Measurements from ENCODE around the gene NT5DC3.

Gene NT5DC3

DNA sequence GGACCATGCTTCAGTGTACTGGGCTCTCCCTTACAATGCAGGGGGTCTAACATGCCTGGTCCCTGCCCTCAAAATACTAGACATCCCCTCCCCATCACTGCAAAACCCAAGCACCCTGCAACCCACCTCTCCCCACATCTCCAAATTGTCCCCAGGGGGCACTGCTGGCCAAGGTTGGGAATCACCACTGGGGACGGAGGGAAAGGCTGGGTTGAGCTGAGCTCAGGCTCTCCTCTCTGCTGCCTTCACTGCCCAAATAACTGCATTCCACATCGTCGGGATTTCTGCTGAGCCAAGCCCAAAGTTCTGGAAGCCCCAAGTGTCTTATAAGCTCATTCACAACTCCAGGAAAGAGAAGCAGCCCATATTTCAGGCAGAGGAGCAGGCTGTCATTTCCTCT, 69.6 kb downstream of the NT5DC3 start:
- WGBS (ENCODE audit: insufficient coverage, insufficient read length) = no CpG with 5 or more reads among the region's 3 CpGs
- H3K4me1 ChIP-seq (ENCODE audit: control insufficient read depth, insufficient read depth, low read length) = peaks cover 9% of the 10 kb centered on the region
- H3K27me3 ChIP-seq (ENCODE audit: control insufficient read depth, insufficient read depth, low read length) = no peaks in the 10 kb centered on the region
- H3K9me3 ChIP-seq (ENCODE audit: control insufficient read depth, insufficient read depth, low read length) = no peaks in the 10 kb centered on the region
- H3K27ac ChIP-seq (ENCODE audit: low read length) = no peak overlapping the region
- no peaks in the 10 kb centered on the region for H3K36me3 ChIP-seq (ENCODE audit: control insufficient read depth, insufficient read depth, low read length)
- no peak for DNase-seq (ENCODE audit: low read depth, low spot score)
- no peak overlapping the region for H3K4me3 ChIP-seq (ENCODE audit: low read length)

- Histone ChIP-seq H3K27me3 (ENCODE audit: control insufficient read depth, insufficient read depth, low read length) (no peaks in the 10 kb centered on the region), H3K27ac (ENCODE audit: low read length) (no peak overlapping the region), H3K4me3 (ENCODE audit: low read length) (no peak overlapping the region), H3K4me1 (ENCODE audit: control insufficient read depth, insufficient read depth, low read length) (peaks cover 9% of the 10 kb centered on the region), H3K36me3 (ENCODE audit: control insufficient read depth, insufficient read depth, low read length) (no peaks in the 10 kb centered on the region), H3K9me3 (ENCODE audit: control insufficient read depth, insufficient read depth, low read length) (no peaks in the 10 kb centered on the region)
- no CpG with 5 or more reads among the region's 9 CpGs for WGBS (ENCODE audit: insufficient coverage, insufficient read length)
- no peak for DNase-seq (ENCODE audit: low read depth, low spot score)
These were observed 71.6 kb downstream of the NT5DC3 start for GRCh38 chr12:103769240-103769945.

- H3K4me3 ChIP-seq (ENCODE audit: low read length) = no peak overlapping the region
- H3K9me3 ChIP-seq (ENCODE audit: control insufficient read depth, insufficient read depth, low read length) = no peaks in the 10 kb centered on the region
- WGBS (ENCODE audit: insufficient coverage, insufficient read length) = 60% methylated on average over 1 of the region's 8 CpGs
- peaks cover 9% of the 10 kb centered on the region for H3K4me1 ChIP-seq (ENCODE audit: control insufficient read depth, insufficient read depth, low read length)
- no peak for DNase-seq (ENCODE audit: low read depth, low spot score)
- no peak overlapping the region for H3K27ac ChIP-seq (ENCODE audit: low read length)
- no peaks in the 10 kb centered on the region for H3K36me3 ChIP-seq (ENCODE audit: control insufficient read depth, insufficient read depth, low read length)
- H3K27me3 ChIP-seq (ENCODE audit: control insufficient read depth, insufficient read depth, low read length) = no peaks in the 10 kb centered on the region
These were observed 72.4 kb downstream of the NT5DC3 start for GRCh38 chr12:103768467-103769123.

DNA sequence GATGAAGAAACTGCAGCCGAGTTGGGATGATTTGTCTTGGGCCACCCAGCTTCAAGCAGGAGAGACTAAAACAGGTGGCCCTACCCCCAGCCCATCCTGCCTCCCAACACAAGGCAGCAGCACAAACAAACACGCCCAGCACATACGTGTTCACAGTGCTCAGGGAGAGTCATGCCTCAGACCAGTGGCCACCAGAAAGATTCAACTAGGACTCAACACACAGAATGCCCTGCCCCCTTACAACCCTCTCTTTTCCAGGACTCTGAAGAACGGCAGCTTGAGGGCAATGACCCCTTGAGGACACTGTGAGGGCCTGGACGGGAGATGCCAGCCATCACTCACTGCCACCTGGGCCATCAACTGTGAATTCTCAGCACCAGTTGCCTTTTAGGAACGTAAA, 75.0 kb downstream of the NT5DC3 start:
- H3K4me3 ChIP-seq (ENCODE audit: low read length) = no peak overlapping the region
- peaks cover 9% of the 10 kb centered on the region for H3K4me1 ChIP-seq (ENCODE audit: control insufficient read depth, insufficient read depth, low read length)
- no peak for DNase-seq (ENCODE audit: low read depth, low spot score)
- H3K27ac ChIP-seq (ENCODE audit: low read length) = no peak overlapping the region
- no peaks in the 10 kb centered on the region for H3K36me3 ChIP-seq (ENCODE audit: control insufficient read depth, insufficient read depth, low read length)
- no peaks in the 10 kb centered on the region for H3K27me3 ChIP-seq (ENCODE audit: control insufficient read depth, insufficient read depth, low read length)
- no peaks in the 10 kb centered on the region for H3K9me3 ChIP-seq (ENCODE audit: control insufficient read depth, insufficient read depth, low read length)
- WGBS (ENCODE audit: insufficient coverage, insufficient read length) = no CpG with 5 or more reads among the region's 6 CpGs

DNA sequence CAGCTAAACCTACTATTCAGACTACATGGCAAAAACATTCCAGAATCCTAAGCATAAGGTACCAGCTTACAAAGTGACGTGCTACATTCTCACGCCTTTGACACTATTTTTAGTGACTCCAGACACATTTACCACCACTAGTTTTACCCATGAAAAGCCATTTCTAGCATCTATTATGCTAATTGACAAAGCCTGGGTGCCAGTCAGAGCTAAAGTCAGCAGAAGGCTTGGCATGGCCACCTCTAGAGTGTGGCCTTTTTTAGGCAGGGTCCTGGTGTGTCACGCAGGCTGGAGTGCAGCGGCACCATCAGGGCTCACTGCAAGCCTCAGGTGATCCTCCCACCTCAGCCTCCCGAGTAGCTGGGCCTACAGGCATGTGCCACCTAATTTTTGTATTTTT, 75.7 kb downstream of the NT5DC3 start:
- H3K36me3 ChIP-seq (ENCODE audit: control insufficient read depth, insufficient read depth, low read length) = no peaks in the 10 kb centered on the region
- no CpG with 5 or more reads among the region's 5 CpGs for WGBS (ENCODE audit: insufficient coverage, insufficient read length)
- H3K27ac ChIP-seq (ENCODE audit: low read length) = no peak overlapping the region
- H3K4me1 ChIP-seq (ENCODE audit: control insufficient read depth, insufficient read depth, low read length) = peaks cover 9% of the 10 kb centered on the region
- H3K27me3 ChIP-seq (ENCODE audit: control insufficient read depth, insufficient read depth, low read length) = no peaks in the 10 kb centered on the region
- DNase-seq (ENCODE audit: low read depth, low spot score) = no peak
- no peaks in the 10 kb centered on the region for H3K9me3 ChIP-seq (ENCODE audit: control insufficient read depth, insufficient read depth, low read length)
- H3K4me3 ChIP-seq (ENCODE audit: low read length) = no peak overlapping the region

DNA sequence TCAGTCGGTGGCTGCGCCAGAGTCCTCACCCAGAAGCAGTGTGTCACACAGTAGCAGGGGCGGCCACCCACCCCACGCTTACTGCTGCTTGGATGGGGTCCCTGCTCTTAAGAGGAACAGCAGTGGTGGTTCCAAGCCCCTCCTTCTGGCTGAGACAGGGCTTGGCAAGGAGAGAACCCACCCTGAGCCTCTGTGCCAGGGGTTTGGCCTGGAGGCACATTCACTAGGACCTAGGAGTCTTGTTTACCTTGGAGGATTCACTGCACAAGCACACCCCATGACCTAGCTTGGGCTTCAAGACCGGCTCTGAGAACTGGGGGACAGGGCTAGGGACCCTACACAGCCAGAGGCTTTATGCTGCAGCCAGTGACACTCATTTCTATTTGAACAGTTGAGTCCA, 78.6 kb downstream of the NT5DC3 start:
- no peak overlapping the region for H3K27ac ChIP-seq (ENCODE audit: low read length)
- H3K9me3 ChIP-seq (ENCODE audit: control insufficient read depth, insufficient read depth, low read length) = no peaks in the 10 kb centered on the region
- H3K36me3 ChIP-seq (ENCODE audit: control insufficient read depth, insufficient read depth, low read length) = no peaks in the 10 kb centered on the region
- H3K27me3 ChIP-seq (ENCODE audit: control insufficient read depth, insufficient read depth, low read length) = no peaks in the 10 kb centered on the region
- H3K4me3 ChIP-seq (ENCODE audit: low read length) = no peak overlapping the region
- 0 out of 2 replicates have a peak, but pooled peaks cover 1% of the 10 kb centered on the region for H3K4me1 ChIP-seq (ENCODE audit: control insufficient read depth, insufficient read depth, low read length)
- no CpG with 5 or more reads among the region's 5 CpGs for WGBS (ENCODE audit: insufficient coverage, insufficient read length)
- no peak for DNase-seq (ENCODE audit: low read depth, low spot score)

- no peak for DNase-seq (ENCODE audit: low read depth, low spot score)
- Histone ChIP-seq H3K9me3 (ENCODE audit: control insufficient read depth, insufficient read depth, low read length) (no peaks in the 10 kb centered on the region), H3K27ac (ENCODE audit: low read length) (no peak overlapping the region), H3K36me3 (ENCODE audit: control insufficient read depth, insufficient read depth, low read length) (no peaks in the 10 kb centered on the region), H3K27me3 (ENCODE audit: control insufficient read depth, insufficient read depth, low read length) (no peaks in the 10 kb centered on the region), H3K4me3 (ENCODE audit: low read length) (no peak overlapping the region), H3K4me1 (ENCODE audit: control insufficient read depth, insufficient read depth, low read length) (0 out of 2 replicates have a peak, but pooled peaks cover 1% of the 10 kb centered on the region)
- no CpG with 5 or more reads among the region's 10 CpGs for WGBS (ENCODE audit: insufficient coverage, insufficient read length)
These were observed 82.5 kb downstream of the NT5DC3 start for GRCh38 chr12:103758310-103759089.

DNA sequence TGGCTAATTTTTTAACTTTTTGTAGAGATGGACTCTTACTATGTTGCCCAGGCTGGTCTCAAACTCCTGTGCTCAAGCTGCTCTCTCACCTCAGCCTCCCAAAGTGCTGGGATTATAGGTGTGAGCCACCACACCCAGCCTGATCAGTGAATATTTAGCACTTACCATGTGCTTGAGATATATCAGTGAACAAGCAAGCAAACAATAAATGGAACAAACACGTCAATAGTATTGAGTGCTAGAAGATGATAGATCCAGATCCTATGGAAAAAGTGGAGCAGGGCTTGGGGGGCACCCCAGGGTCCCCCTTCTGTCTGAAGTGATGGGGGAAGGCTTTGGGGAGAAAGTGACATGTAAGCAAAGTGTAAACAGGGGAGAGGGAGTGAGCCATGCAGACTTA, 83.8 kb downstream of the NT5DC3 start:
- H3K27ac ChIP-seq (ENCODE audit: low read length) = no peak overlapping the region
- 0 out of 2 replicates have a peak, but pooled peaks cover 1% of the 10 kb centered on the region for H3K4me1 ChIP-seq (ENCODE audit: control insufficient read depth, insufficient read depth, low read length)
- no peak for DNase-seq (ENCODE audit: low read depth, low spot score)
- no CpG with 5 or more reads among the region's 1 CpG for WGBS (ENCODE audit: insufficient coverage, insufficient read length)
- no peak overlapping the region for H3K4me3 ChIP-seq (ENCODE audit: low read length)
- no peaks in the 10 kb centered on the region for H3K9me3 ChIP-seq (ENCODE audit: control insufficient read depth, insufficient read depth, low read length)
- H3K27me3 ChIP-seq (ENCODE audit: control insufficient read depth, insufficient read depth, low read length) = no peaks in the 10 kb centered on the region
- no peaks in the 10 kb centered on the region for H3K36me3 ChIP-seq (ENCODE audit: control insufficient read depth, insufficient read depth, low read length)

DNA sequence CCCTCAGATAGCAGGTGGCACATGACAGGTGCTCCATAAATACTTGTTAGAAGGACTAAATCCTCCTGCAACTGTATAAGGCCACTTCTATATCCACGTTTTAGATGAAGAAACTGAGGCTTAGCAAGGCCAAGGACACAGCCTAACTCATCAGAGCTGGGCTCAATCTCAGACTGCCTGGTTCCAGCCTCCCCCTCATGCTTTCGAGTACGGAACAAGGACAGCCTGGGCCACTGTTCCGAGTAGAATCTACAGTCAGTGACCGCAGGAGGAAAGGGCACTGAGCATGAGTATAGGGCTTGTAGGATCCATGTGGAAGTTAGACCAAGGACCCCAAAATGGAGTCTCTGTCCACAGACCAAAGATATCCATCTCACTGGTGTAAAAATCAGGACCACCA, 84.6 kb downstream of the NT5DC3 start:
- Histone ChIP-seq H3K27me3 (ENCODE audit: control insufficient read depth, insufficient read depth, low read length) (no peaks in the 10 kb centered on the region), H3K9me3 (ENCODE audit: control insufficient read depth, insufficient read depth, low read length) (no peaks in the 10 kb centered on the region), H3K4me1 (ENCODE audit: control insufficient read depth, insufficient read depth, low read length) (0 out of 2 replicates have a peak, but pooled peaks cover 1% of the 10 kb centered on the region), H3K36me3 (ENCODE audit: control insufficient read depth, insufficient read depth, low read length) (no peaks in the 10 kb centered on the region), H3K4me3 (ENCODE audit: low read length) (no peak overlapping the region), H3K27ac (ENCODE audit: low read length) (no peak overlapping the region)
- no peak for DNase-seq (ENCODE audit: low read depth, low spot score)
- no CpG with 5 or more reads among the region's 5 CpGs for WGBS (ENCODE audit: insufficient coverage, insufficient read length)

DNA sequence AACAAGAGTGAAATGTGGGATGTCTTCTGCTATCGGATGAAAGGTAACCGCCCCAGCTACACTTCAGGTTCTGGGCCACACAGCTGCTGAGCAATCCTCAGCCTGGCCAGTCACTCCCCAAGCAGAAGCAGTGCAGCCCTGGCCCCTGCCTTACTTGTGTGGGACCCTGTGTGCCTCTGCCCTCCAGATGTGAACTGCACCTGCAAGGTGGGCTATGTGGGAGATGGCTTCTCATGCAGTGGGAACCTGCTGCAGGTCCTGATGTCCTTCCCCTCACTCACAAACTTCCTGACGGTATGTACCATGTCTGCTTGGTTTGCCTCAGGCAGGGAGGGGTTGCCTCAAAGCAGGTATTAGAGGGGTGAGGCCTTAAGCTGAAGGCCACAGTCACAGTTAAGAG, 85.6 kb downstream of the NT5DC3 start:
- Histone ChIP-seq H3K4me1 (ENCODE audit: control insufficient read depth, insufficient read depth, low read length) (0 out of 2 replicates have a peak, but pooled peaks cover 1% of the 10 kb centered on the region), H3K36me3 (ENCODE audit: control insufficient read depth, insufficient read depth, low read length) (no peaks in the 10 kb centered on the region), H3K9me3 (ENCODE audit: control insufficient read depth, insufficient read depth, low read length) (no peaks in the 10 kb centered on the region), H3K27ac (ENCODE audit: low read length) (no peak overlapping the region), H3K27me3 (ENCODE audit: control insufficient read depth, insufficient read depth, low read length) (no peaks in the 10 kb centered on the region), H3K4me3 (ENCODE audit: low read length) (no peak overlapping the region)
- no peak for DNase-seq (ENCODE audit: low read depth, low spot score)
- no CpG with 5 or more reads among the region's 3 CpGs for WGBS (ENCODE audit: insufficient coverage, insufficient read length)

Data from iPS DF 6.9 (cell line).